HEK293 (cell line): ENCODE results near the gene SDC1.

ENCODE experiments used
- GLIS2 ChIP-seq: fragments of 450-650 bp; formaldehyde crosslinking; IDR thresholded peaks from 2 replicates; pipeline ENCODE4 v1.5.1; 2016; ENCODE audit warnings: missing biosample characterization, missing genetic modification characterization
- KLF10 ChIP-seq: fragments of 450-650 bp; IDR thresholded peaks from 2 replicates; pipeline ENCODE4 v1.5.1; 2018; ENCODE audit warnings: missing biosample characterization, mild to moderate bottlenecking, missing genetic modification characterization
- OSR2 ChIP-seq: fragments of 450-650 bp; formaldehyde crosslinking; IDR thresholded peaks from 2 replicates; pipeline ENCODE4 v1.5.1; 2016; ENCODE audit warnings: missing biosample characterization, missing genetic modification characterization
- PRDM10 ChIP-seq: fragments of 450-650 bp; formaldehyde crosslinking; IDR thresholded peaks from 2 replicates; pipeline ENCODE4 v1.5.1; 2016; ENCODE audit warnings: missing biosample characterization, missing genetic modification characterization
- REPIN1 ChIP-seq: fragments of 450-650 bp; formaldehyde crosslinking; IDR thresholded peaks from 2 replicates; pipeline ENCODE4 v1.5.1; 2017; ENCODE audit warnings: missing biosample characterization, missing genetic modification characterization, low read depth
- SCRT2 ChIP-seq: fragments of 450-650 bp; formaldehyde crosslinking; IDR thresholded peaks from 2 replicates; pipeline ENCODE4 v1.5.1; 2016; ENCODE audit warnings: missing biosample characterization, missing genetic modification characterization
- ZBTB11 ChIP-seq: fragments of 450-650 bp; formaldehyde crosslinking; conservative IDR thresholded peaks from 2 replicates; pipeline ENCODE4 v1.5.1; 2016; ENCODE audit warnings: low read depth, missing biosample characterization, missing genetic modification characterization
- ZBTB17 ChIP-seq: fragments of 450-650 bp; formaldehyde crosslinking; IDR thresholded peaks from 2 replicates; pipeline ENCODE4 v1.5.1; 2016; ENCODE audit warnings: missing biosample characterization, missing genetic modification characterization
- ZBTB26 ChIP-seq: fragments of 450-650 bp; formaldehyde crosslinking; optimal IDR thresholded peaks from 2 replicates; pipeline ENCODE3; 2016; ENCODE audit warnings: missing biosample characterization, mild to moderate bottlenecking, missing genetic modification characterization
- ZFP69B ChIP-seq: fragments of 450-650 bp; formaldehyde crosslinking; IDR thresholded peaks from 2 replicates; pipeline ENCODE4 v1.5.1; 2016; ENCODE audit warnings: missing biosample characterization, missing genetic modification characterization
- ZNF2 ChIP-seq: fragments of 450-650 bp; formaldehyde crosslinking; IDR thresholded peaks from 2 replicates; pipeline ENCODE4 v1.5.1; 2016; ENCODE audit warnings: missing biosample characterization, missing genetic modification characterization
- ZNF214 ChIP-seq: fragments of 450-650 bp; formaldehyde crosslinking; IDR thresholded peaks from 2 replicates; pipeline ENCODE4 v1.5.1; 2017; ENCODE audit warnings: missing biosample characterization, mild to moderate bottlenecking, missing genetic modification characterization, borderline replicate concordance
- ZNF23 ChIP-seq: fragments of 450-650 bp; formaldehyde crosslinking; IDR thresholded peaks from 2 replicates; pipeline ENCODE4 v1.5.1; 2016; ENCODE audit warnings: missing biosample characterization, missing genetic modification characterization, borderline replicate concordance
- ZNF24 ChIP-seq: fragments of 450-650 bp; formaldehyde crosslinking; IDR thresholded peaks from 2 replicates; pipeline ENCODE4 v1.5.1; 2016; ENCODE audit warnings: missing biosample characterization, missing genetic modification characterization
- ZNF280D ChIP-seq: fragments of 450-650 bp; formaldehyde crosslinking; IDR thresholded peaks from 2 replicates; pipeline ENCODE4 v1.5.1; 2016; ENCODE audit warnings: missing biosample characterization, missing genetic modification characterization
- ZNF521 ChIP-seq: fragments of 450-650 bp; formaldehyde crosslinking; IDR thresholded peaks from 2 replicates; pipeline ENCODE4 v1.5.1; 2017; ENCODE audit warnings: missing biosample characterization, mild to moderate bottlenecking, missing genetic modification characterization
- ZNF610 ChIP-seq: fragments of 450-650 bp; formaldehyde crosslinking; IDR thresholded peaks from 2 replicates; pipeline ENCODE4 v1.5.1; 2016; ENCODE audit warnings: missing biosample characterization, missing genetic modification characterization, borderline replicate concordance
- ZNF623 ChIP-seq: fragments of 450-650 bp; formaldehyde crosslinking; IDR thresholded peaks from 2 replicates; pipeline ENCODE4 v1.5.1; 2016; ENCODE audit warnings: missing biosample characterization, missing genetic modification characterization
- ZNF658 ChIP-seq: fragments of 450-650 bp; formaldehyde crosslinking; IDR thresholded peaks from 2 replicates; pipeline ENCODE4; 2016; ENCODE audit warnings: missing biosample characterization, missing genetic modification characterization
- ZNF670 ChIP-seq: fragments of 450-650 bp; formaldehyde crosslinking; IDR thresholded peaks from 2 replicates; pipeline ENCODE4 v1.5.1; 2016; ENCODE audit warnings: missing biosample characterization, missing genetic modification characterization, low read depth
- ZSCAN23 ChIP-seq: fragments of 450-650 bp; formaldehyde crosslinking; IDR thresholded peaks from 2 replicates; pipeline ENCODE4 v1.5.1; 2016; ENCODE audit warnings: missing biosample characterization, missing genetic modification characterization
- TF ChIP-seq, protein P1 (sequence below): fragments of 450-650 bp; formaldehyde crosslinking; IDR thresholded peaks from 2 replicates; pipeline ENCODE4 v1.5.1; 2016; ENCODE audit warnings: missing biosample characterization, missing genetic modification characterization
- TF ChIP-seq, protein P2 (sequence below): sonication (generic); formaldehyde crosslinking; IDR thresholded peaks from 2 replicates; pipeline ENCODE4 v1.8.1; 2022; ENCODE audit warnings: mild to moderate bottlenecking, moderate library complexity, missing genetic modification reagents

SDC1 gene

DNA sequence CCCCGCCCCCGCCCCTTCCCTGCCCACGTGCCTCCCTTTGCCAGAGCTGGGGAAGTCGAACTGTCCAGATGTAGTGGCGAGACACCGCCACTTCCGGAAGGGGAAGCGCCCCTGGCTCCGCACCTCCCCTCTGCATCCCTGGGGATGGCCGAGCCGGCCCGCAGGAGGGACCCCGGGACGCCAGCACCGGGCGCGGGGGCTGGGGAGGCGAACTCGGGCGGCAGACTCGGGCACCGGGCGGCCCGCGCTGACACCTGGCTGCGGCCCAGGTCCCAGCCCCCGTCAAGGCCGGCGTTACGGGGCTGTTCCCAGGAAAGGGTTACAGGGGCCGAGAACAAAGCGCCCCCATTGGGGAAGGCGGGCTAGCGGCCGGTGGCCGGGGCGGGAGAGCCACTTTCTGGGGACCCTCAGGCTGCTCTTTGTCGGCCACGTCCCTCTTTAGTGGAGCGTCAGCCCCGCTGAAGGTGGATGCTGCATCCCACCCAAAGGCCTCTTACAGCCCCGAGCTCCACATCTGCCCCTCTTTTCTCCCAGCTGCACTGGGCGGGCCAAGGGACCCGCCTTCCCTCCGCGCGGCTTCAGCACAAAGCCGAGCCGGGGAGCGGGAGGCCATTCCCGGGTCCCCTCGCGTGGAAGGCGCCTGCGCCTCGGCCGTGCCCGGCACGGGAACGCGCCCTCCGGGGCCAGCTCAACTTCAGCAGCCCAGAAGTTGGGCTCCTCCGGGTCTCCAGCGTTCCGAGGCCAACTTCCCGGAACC, 1.3 kb downstream of the SDC1 start (continued):
- no peak for TF ChIP-seq ZSCAN23 (tag by site-specific recombination)
- no peak for TF ChIP-seq SCRT2 (tag by site-specific recombination)
- no peak for TF ChIP-seq ZNF214 (tag by site-specific recombination)
- peak; percentile 36; the same call in 1 of the 2 replicates for TF ChIP-seq GLIS2 (tag by site-specific recombination)
- TF ChIP-seq ZBTB26 (tag by site-specific recombination) = peak; percentile 86
- no peak for TF ChIP-seq ZNF658 (tag by site-specific recombination)
- peak; percentile 34; the same call in 1 of the 2 replicates for TF ChIP-seq KLF10 (tag by site-specific recombination)
- TF ChIP-seq, protein P1, sequence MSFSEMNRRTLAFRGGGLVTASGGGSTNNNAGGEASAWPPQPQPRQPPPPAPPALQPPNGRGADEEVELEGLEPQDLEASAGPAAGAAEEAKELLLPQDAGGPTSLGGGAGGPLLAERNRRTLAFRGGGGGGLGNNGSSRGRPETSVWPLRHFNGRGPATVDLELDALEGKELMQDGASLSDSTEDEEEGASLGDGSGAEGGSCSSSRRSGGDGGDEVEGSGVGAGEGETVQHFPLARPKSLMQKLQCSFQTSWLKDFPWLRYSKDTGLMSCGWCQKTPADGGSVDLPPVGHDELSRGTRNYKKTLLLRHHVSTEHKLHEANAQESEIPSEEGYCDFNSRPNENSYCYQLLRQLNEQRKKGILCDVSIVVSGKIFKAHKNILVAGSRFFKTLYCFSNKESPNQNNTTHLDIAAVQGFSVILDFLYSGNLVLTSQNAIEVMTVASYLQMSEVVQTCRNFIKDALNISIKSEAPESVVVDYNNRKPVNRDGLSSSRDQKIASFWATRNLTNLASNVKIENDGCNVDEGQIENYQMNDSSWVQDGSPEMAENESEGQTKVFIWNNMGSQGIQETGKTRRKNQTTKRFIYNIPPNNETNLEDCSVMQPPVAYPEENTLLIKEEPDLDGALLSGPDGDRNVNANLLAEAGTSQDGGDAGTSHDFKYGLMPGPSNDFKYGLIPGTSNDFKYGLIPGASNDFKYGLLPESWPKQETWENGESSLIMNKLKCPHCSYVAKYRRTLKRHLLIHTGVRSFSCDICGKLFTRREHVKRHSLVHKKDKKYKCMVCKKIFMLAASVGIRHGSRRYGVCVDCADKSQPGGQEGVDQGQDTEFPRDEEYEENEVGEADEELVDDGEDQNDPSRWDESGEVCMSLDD (tag by site-specific recombination) = peak; percentile 61; the same call in 1 of the 2 replicates
- TF ChIP-seq ZBTB11 (tag by site-specific recombination) = peak; percentile 56; the same call in 1 of the 2 replicates
- no peak for TF ChIP-seq OSR2 (tag by site-specific recombination)
- TF ChIP-seq, protein P2, sequence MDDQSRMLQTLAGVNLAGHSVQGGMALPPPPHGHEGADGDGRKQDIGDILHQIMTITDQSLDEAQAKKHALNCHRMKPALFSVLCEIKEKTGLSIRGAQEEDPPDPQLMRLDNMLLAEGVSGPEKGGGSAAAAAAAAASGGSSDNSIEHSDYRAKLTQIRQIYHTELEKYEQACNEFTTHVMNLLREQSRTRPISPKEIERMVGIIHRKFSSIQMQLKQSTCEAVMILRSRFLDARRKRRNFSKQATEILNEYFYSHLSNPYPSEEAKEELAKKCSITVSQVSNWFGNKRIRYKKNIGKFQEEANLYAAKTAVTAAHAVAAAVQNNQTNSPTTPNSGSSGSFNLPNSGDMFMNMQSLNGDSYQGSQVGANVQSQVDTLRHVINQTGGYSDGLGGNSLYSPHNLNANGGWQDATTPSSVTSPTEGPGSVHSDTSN (CRISPR knock-in tag) = no peak
- no peak for TF ChIP-seq ZNF23 (tag by site-specific recombination)
- no peak for TF ChIP-seq ZNF2 (tag by site-specific recombination)
- no peak for TF ChIP-seq ZNF280D (tag by site-specific recombination)
- TF ChIP-seq ZBTB17 (tag by site-specific recombination) = peak; percentile 85
- no peak for TF ChIP-seq ZNF670
- no peak for TF ChIP-seq ZNF610
- TF ChIP-seq ZFP69B (tag by site-specific recombination) = no peak
- no peak for TF ChIP-seq ZNF521 (tag by site-specific recombination)
- TF ChIP-seq PRDM10 (tag by site-specific recombination) = no peak; the same call in none of the 2 replicates
- no peak for TF ChIP-seq REPIN1
- TF ChIP-seq ZNF24 = no peak
- TF ChIP-seq ZNF623 (tag by site-specific recombination) = no peak
